Chondrocyte (in vitro differentiated cells): Measurements from ENCODE around the gene CLEC4F. TPM values are rescaled to one million over a fixed set of nuclear protein-coding genes. Genes with fewer than 3 reads are reported as not detected.

ENCODE experiments used
- DNase-seq: peaks from one replicate; pipeline ENCODE4 v3.0.0; 2021; ENCODE audit warnings: mixed read lengths, low spot score
- H3K27ac Mint-ChIP-seq: one replicate; pipeline ENCODE4 v1.8.0; 2021; ENCODE audit warnings: mild to moderate bottlenecking, moderate library complexity, mixed read lengths; ENCODE audit not compliant: unreplicated experiment
- H3K27me3 Mint-ChIP-seq: 2 replicates; pipeline ENCODE4 v1.8.0; 2021; ENCODE audit warnings: low read depth, mixed read lengths
- H3K36me3 Mint-ChIP-seq: 2 replicates; pipeline ENCODE4 v1.8.0; 2021; ENCODE audit warnings: low read depth, mixed read lengths
- H3K4me1 Mint-ChIP-seq: 2 replicates; pipeline ENCODE4 v1.8.0; 2021; ENCODE audit warnings: low read depth, mild to moderate bottlenecking, mixed read lengths
- H3K4me3 Mint-ChIP-seq: one replicate; pipeline ENCODE4 v1.8.0; 2021; ENCODE audit warnings: mild to moderate bottlenecking, moderate library complexity, mixed read lengths; ENCODE audit not compliant: unreplicated experiment
- H3K9me3 Mint-ChIP-seq: 2 replicates; pipeline ENCODE4 v1.8.0; 2021; ENCODE audit warnings: low read depth, mixed read lengths
- total RNA-seq: library from RNA; stranded (reverse); gene quantifications from 3 replicates; pipeline ENCODE4 v1.2.1, GENCODE V29; 2021
- TF ChIP-seq, protein P1 (sequence below): fragments of 200-600 bp; sonication (generic); IDR thresholded peaks from 2 replicates; pipeline ENCODE4 v1.5.0; 2021; ENCODE audit warnings: antibody characterized with exemption, mild to moderate bottlenecking, moderate library complexity

CLEC4F gene
- total RNA-seq, 1 donor from 2014 or later, result not detected

DNA sequence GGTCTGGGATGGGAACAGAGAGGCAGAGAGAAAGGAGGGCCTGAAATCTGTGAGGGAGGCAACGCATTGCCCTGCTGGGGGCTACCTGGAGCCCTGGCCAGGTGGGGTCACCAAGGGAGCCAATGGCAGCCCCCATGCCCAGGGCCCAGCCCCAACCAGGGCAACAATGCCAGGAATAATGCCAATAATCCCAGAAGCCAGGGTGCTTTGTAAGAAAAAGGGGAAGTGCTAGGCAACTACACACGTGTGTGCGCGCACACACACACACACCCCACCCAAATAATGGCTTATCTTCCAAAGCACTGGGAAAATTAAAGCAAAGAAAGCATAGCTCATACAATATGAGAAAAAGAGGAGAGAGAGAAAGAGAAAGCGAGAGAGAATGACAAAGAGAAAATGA, 7.0 kb upstream of the CLEC4F start:
- peaks cover 20% of the 10 kb centered on the region for H3K27me3 Mint-ChIP-seq
- H3K36me3 Mint-ChIP-seq, result no peaks in the 10 kb centered on the region
- no peak overlapping the region for H3K27ac Mint-ChIP-seq
- DNase-seq, result no peak
- TF ChIP-seq, protein P1, sequence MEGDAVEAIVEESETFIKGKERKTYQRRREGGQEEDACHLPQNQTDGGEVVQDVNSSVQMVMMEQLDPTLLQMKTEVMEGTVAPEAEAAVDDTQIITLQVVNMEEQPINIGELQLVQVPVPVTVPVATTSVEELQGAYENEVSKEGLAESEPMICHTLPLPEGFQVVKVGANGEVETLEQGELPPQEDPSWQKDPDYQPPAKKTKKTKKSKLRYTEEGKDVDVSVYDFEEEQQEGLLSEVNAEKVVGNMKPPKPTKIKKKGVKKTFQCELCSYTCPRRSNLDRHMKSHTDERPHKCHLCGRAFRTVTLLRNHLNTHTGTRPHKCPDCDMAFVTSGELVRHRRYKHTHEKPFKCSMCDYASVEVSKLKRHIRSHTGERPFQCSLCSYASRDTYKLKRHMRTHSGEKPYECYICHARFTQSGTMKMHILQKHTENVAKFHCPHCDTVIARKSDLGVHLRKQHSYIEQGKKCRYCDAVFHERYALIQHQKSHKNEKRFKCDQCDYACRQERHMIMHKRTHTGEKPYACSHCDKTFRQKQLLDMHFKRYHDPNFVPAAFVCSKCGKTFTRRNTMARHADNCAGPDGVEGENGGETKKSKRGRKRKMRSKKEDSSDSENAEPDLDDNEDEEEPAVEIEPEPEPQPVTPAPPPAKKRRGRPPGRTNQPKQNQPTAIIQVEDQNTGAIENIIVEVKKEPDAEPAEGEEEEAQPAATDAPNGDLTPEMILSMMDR, result no peak
- no peaks in the 10 kb centered on the region for H3K4me1 Mint-ChIP-seq
- no peak overlapping the region for H3K4me3 Mint-ChIP-seq
- H3K9me3 Mint-ChIP-seq, result no peaks in the 10 kb centered on the region

DNA sequence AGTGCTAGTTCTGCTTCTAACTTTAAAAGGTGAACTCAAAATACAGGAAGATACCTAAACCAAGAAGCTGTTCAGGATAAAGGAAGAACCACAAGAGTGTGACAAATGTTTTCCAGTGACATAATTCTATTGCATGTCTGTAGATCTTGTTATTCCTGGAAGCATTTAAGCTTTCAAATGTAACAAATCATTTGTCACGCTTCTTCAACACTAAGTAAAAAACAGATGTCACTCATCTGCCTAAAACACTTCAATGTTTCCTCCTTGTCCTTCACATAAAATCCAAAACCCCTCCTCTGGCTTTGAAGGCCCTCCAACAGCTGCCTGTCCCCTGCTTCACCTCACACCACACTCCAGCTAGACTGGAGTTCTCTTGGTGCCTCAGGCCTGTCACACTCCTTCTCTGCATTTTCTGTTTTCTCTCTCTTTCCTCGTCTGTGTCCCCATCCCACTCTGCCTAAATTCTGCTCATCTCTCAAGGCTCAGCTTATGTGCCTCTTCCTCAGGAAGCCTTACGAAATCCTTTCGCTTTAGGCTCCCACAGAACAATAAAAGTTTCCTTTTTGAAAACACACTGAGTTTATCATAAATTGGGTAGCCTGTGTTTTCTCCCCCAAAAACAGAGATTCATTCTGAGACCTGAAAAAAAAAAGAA, 6.4 kb upstream of the CLEC4F start:
- Mint-ChIP-seq H3K4me3 (no peak overlapping the region), H3K9me3 (no peaks in the 10 kb centered on the region), H3K27me3 (peaks cover 20% of the 10 kb centered on the region), H3K36me3 (no peaks in the 10 kb centered on the region), H3K4me1 (no peaks in the 10 kb centered on the region), H3K27ac (no peak overlapping the region)
- TF ChIP-seq, protein P1, result no peak
- DNase-seq, result no peak

DNA sequence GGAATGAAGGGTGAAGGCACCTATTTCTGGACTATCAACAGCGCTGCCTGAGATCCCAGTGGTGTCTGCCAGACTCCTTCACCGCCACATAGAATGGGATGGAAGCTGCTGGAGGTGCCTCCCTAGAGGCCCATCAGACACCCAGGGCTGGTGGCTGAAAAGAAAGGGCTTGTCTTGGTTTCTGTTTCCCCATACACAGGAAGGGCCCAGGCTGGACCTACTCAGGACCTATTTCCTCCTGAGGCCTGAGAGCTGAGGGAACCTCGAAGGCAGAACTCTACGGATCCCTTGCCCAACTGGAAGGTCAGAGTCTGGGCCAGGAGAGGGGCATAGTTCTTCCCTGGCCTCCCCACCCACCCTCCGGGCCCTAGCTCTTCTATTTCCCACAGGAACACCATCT, 2.9 kb upstream of the CLEC4F start:
- H3K27ac Mint-ChIP-seq, result no peak overlapping the region
- no peaks in the 10 kb centered on the region for H3K36me3 Mint-ChIP-seq

GRCh38 chr2:70822843-70823242, 2.4 kb upstream of the CLEC4F start:
- Mint-ChIP-seq H3K27me3 (peaks cover 30% of the 10 kb centered on the region), H3K36me3 (no peaks in the 10 kb centered on the region), H3K4me1 (no peaks in the 10 kb centered on the region), H3K9me3 (no peaks in the 10 kb centered on the region), H3K27ac (no peak overlapping the region), H3K4me3 (no peak overlapping the region)
- no peak for DNase-seq
- TF ChIP-seq, protein P1, result no peak

More for the DNA sequence above, 2.9 kb upstream of the CLEC4F start:
- TF ChIP-seq, protein P1, result no peak
- H3K9me3 Mint-ChIP-seq, result no peaks in the 10 kb centered on the region
- H3K4me1 Mint-ChIP-seq, result no peaks in the 10 kb centered on the region
- no peak for DNase-seq
- H3K4me3 Mint-ChIP-seq, result no peak overlapping the region
- H3K27me3 Mint-ChIP-seq, result peaks cover 26% of the 10 kb centered on the region

DNA sequence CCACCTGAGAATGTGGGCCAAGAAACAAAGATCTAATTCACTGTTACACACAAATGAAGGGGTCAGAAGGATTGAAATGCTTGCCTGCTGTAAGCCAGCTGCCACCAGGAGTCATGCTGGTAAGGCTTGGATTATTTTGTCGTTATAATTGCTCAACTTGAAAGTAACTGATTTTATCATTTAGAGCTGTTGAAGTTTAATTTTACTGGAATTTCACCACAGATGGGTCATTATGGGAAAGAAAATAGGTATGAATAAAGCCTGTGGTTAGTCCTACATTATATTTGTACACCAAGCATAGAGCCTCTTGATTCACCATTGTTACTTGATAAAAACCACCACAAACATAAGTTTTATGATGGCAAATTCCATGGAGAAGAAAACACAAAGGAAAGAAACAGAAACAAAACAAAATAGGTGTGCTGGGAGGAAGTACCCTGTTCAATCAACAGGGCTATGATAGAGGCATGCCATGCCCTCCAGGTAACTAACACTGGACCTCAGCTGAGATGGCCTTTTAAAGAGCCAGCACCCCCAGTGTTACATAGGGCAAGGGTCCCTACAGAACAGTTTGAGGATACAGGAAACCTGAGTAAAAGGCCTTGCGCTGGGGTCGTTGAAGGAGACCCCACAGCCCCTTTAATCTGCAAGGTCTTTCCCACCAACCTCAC, 3.0 kb downstream of the CLEC4F start:
- TF ChIP-seq, protein P1, result no peak
- H3K27me3 Mint-ChIP-seq, result peaks cover 55% of the 10 kb centered on the region
- H3K4me3 Mint-ChIP-seq, result no peak overlapping the region
- H3K36me3 Mint-ChIP-seq, result no peaks in the 10 kb centered on the region
- H3K27ac Mint-ChIP-seq, result no peak overlapping the region
- no peaks in the 10 kb centered on the region for H3K9me3 Mint-ChIP-seq
- DNase-seq, result no peak
- H3K4me1 Mint-ChIP-seq, result no peaks in the 10 kb centered on the region
